Activated naive CD4-positive, alpha-beta T cell treated with Interleukin-2 at 50 U/mL for 16 hours (primary cell): Measurements from ENCODE around the gene ANKRD29.
"Not testable (repeated sequence)": the region's sequence is repeated elsewhere in the genome, so short reads cannot be mapped to it uniquely, and the experiment has no call there.

Experiments used
- DNase-seq: peaks from one replicate; pipeline ENCODE4 v3.0.0-alpha.2; 2020

The ANKRD29 gene

GRCh38 chr18:23641937-23642666 is 20.6 kb downstream of the ANKRD29 start:
- DNase-seq = no peak

GRCh38 chr18:23641143-23641720 is 21.5 kb downstream of the ANKRD29 start:
- DNase-seq = no peak

- no peak for DNase-seq
These were observed 22.7 kb downstream of the ANKRD29 start for GRCh38 chr18:23640052-23640451.

GRCh38 chr18:23636433-23636832 is 26.3 kb downstream of the ANKRD29 start:
- not testable (repeated sequence) for DNase-seq

GRCh38 chr18:23636071-23636399 is 26.7 kb downstream of the ANKRD29 start:
- DNase-seq = no peak

- no peak for DNase-seq
These were observed 27.2 kb downstream of the ANKRD29 start for GRCh38 chr18:23635283-23636070.

- no peak for DNase-seq
These were observed 28.0 kb downstream of the ANKRD29 start for GRCh38 chr18:23634692-23635091.

GRCh38 chr18:23632615-23633014 is 30.1 kb downstream of the ANKRD29 start:
- DNase-seq = no peak

GRCh38 chr18:23631746-23632145 is 31.0 kb downstream of the ANKRD29 start:
- DNase-seq = no peak

- DNase-seq = no peak
These were observed 31.4 kb downstream of the ANKRD29 start for GRCh38 chr18:23631312-23631711.

GRCh38 chr18:23629444-23629946 is 33.2 kb downstream of the ANKRD29 start:
- DNase-seq = no peak

GRCh38 chr18:23627970-23628369 is 34.7 kb downstream of the ANKRD29 start:
- no peak for DNase-seq

GRCh38 chr18:23627321-23627720 is 35.4 kb downstream of the ANKRD29 start:
- DNase-seq = no peak

- no peak for DNase-seq
These were observed 36.0 kb downstream of the ANKRD29 start for GRCh38 chr18:23626451-23627279.

GRCh38 chr18:23623040-23623439 is 39.7 kb downstream of the ANKRD29 start:
- no peak for DNase-seq

GRCh38 chr18:23619388-23619881 is 43.3 kb downstream of the ANKRD29 start:
- peak; percentile 13 for DNase-seq

- DNase-seq = no peak
These were observed 43.8 kb downstream of the ANKRD29 start for GRCh38 chr18:23618862-23619387.

GRCh38 chr18:23617412-23618014 is 45.2 kb downstream of the ANKRD29 start:
- no peak for DNase-seq

- no peak for DNase-seq
These were observed 46.5 kb downstream of the ANKRD29 start for GRCh38 chr18:23616258-23616657.

GRCh38 chr18:23614891-23615290 is 47.8 kb downstream of the ANKRD29 start:
- DNase-seq = no peak

- DNase-seq = no peak
These were observed 48.3 kb downstream of the ANKRD29 start for GRCh38 chr18:23614413-23614812.

- not testable (repeated sequence) for DNase-seq
These were observed 49.6 kb downstream of the ANKRD29 start for GRCh38 chr18:23613091-23613475.
